GM12878 (cell line): Measurements from ENCODE around the gene TSSC4. TPM values are rescaled to one million over a fixed set of nuclear protein-coding genes. Genes with fewer than 3 reads are reported as not detected.

Source experiments
- ATAC-seq: fragments of 200-7000 bp; cut with Tn5 transposase; 3 replicates; pipeline ENCODE4 v1.9.1; 2020; ENCODE audit warnings: mild to moderate bottlenecking, moderate library complexity
- BruUV-seq: library from RNA; stranded (reverse); fragments of 400-500 nt; replicated peaks from 2 replicates; lab custom pipeline; 2021; lab: Mats Ljungman, UMichigan
- CTCF ChIA-PET: fragments of 300-600 bp; sonication (Branson Sonifier 250); formaldehyde crosslinking; extraction: SDS; loops from one replicate; lab custom pipeline; 2021; ENCODE audit warnings: inconsistent platforms; lab: Yijun Ruan, JAX
- POLR2A ChIA-PET: fragments of 350-600 bp; formaldehyde crosslinking; extraction: SDS; loops from one replicate; lab custom pipeline; 2021; ENCODE audit warnings: inconsistent platforms; lab: Charles Lee
- RAD21 ChIA-PET: fragments of 300-600 bp; sonication (Branson Sonifier 250); formaldehyde crosslinking; loops from one replicate; lab custom pipeline; 2023; ENCODE audit warnings: antibody characterized with exemption; ENCODE audit not compliant: unreplicated experiment; lab: Charles Lee
- SMC1A ChIA-PET: fragments of 300-600 bp; sonication (Branson Sonifier 250); formaldehyde crosslinking; loops from one replicate; lab custom pipeline; 2023; ENCODE audit not compliant: unreplicated experiment, uncharacterized antibody; lab: Charles Lee
- DNase-seq: peaks from one replicate; pipeline ENCODE4 v3.0.0-alpha.2; 2011; ENCODE audit warnings: low read depth, low spot score
- FAIRE-seq: peaks from 3 replicates; lab custom pipeline; 2011; peaks lifted over from hg19 to GRCh38; lab: Jason Lieb, UNC
- H2AFZ ChIP-seq: 2 replicates; pipeline ENCODE4 v1.6.0; 2011; ENCODE audit warnings: low read depth, low read length, control low read depth; ENCODE audit not compliant: control insufficient read depth
- H3K27ac ChIP-seq: 2 replicates; pipeline ENCODE4 v1.5.1; 2011; ENCODE audit warnings: control low read depth; ENCODE audit not compliant: control insufficient read depth, insufficient read depth
- H3K27me3 ChIP-seq, 2 experiments: replicated peaks in 1 of 2; 2 replicates each; pipeline versions ENCODE4 v1.6.0 to v1.6.1; 2011; ENCODE audit warnings: low read length in 1 of 2; ENCODE audit not compliant: control insufficient read depth in 2 of 2, insufficient read depth in 2 of 2
- H3K36me3 ChIP-seq, 2 experiments: 2 replicates each; pipeline ENCODE4 v1.5.1; 2011; ENCODE audit warnings: low read length in 1 of 2; ENCODE audit not compliant: control insufficient read depth in 2 of 2, insufficient read depth in 2 of 2
- H3K4me1 ChIP-seq: 2 replicates; pipeline ENCODE4 v1.6.1; 2011; ENCODE audit warnings: mild to moderate bottlenecking, low read length, moderate library complexity, mixed read lengths; ENCODE audit not compliant: control insufficient read depth, insufficient read depth
- H3K4me2 ChIP-seq: 2 replicates; pipeline ENCODE4 v1.6.0; 2011; ENCODE audit warnings: control low read depth; ENCODE audit not compliant: control insufficient read depth, insufficient read depth
- H3K4me3 ChIP-seq: fragments of 200-600 bp; sonication (generic); 2 replicates; pipeline ENCODE4 v1.5.1; 2016
- H3K79me2 ChIP-seq: 2 replicates; pipeline ENCODE4 v1.6.0; 2011; ENCODE audit warnings: low read length; ENCODE audit not compliant: control insufficient read depth, insufficient read depth
- H3K9ac ChIP-seq: 2 replicates; pipeline ENCODE4 v1.8.0; 2011; ENCODE audit warnings: low read length, control low read depth, mixed read lengths; ENCODE audit not compliant: control insufficient read depth, insufficient read depth
- H3K9me3 ChIP-seq: replicated peaks from 3 replicates; pipeline ENCODE4 v1.5.1; 2011; ENCODE audit warnings: mild to moderate bottlenecking, low read length; ENCODE audit not compliant: control insufficient read depth, insufficient read depth
- H4K20me1 ChIP-seq: 2 replicates; pipeline ENCODE4 v1.6.0; 2011; ENCODE audit not compliant: control insufficient read depth, insufficient read depth
- CTCF ChIP-seq, 3 experiments: IDR thresholded peaks in 2 of 3; conservative IDR thresholded peaks in 1 of 3; 2 replicates each; pipeline ENCODE4 v1.5.1; 2011; ENCODE audit warnings: low read depth in 3 of 3, low read length in 3 of 3, mild to moderate bottlenecking in 3 of 3, control low read depth in 2 of 3, moderate library complexity in 2 of 3, inconsistent platforms in 1 of 3, mixed read lengths in 1 of 3; ENCODE audit not compliant: control insufficient read depth in 2 of 3, insufficient read depth in 1 of 3; ENCODE audit errors: extremely low read depth in 1 of 3
- HDGF ChIP-seq: fragments of 450-650 bp; IDR thresholded peaks from 2 replicates; pipeline ENCODE4 v1.6.1; 2016; ENCODE audit warnings: antibody characterized with exemption
- NBN ChIP-seq: fragments of 450-650 bp; IDR thresholded peaks from 2 replicates; pipeline ENCODE4 v1.6.1; 2016
- POLR2AphosphoS2 ChIP-seq: IDR thresholded peaks from 2 replicates; pipeline ENCODE4 v1.6.1; 2011; ENCODE audit warnings: low read depth, mild to moderate bottlenecking, low read length, improper control_type of control experiment, moderate library complexity
- WGBS: methylation state at CpG from one replicate; pipeline ENCODE4 v1.1.6; 2016; ENCODE audit warnings: low lambda C conversion rate; ENCODE audit not compliant: insufficient replicate concordance, insufficient coverage; ENCODE audit errors: missing lambda C conversion rate; 5-methylcytosine and 5-hydroxymethylcytosine counted together
- in situ Hi-C: fragments of 300-500 bp; cut with MboI; formaldehyde crosslinking; loops from 9 replicates; pipeline ENCODE4 v1.14.3; 2018; ENCODE audit warnings: mixed read lengths
- intact Hi-C: fragments of 100-400 bp; cut with micrococcal nuclease; formaldehyde crosslinking; loops from one replicate; pipeline ENCODE4 v1.14.2; 2022; ENCODE audit not compliant: unreplicated experiment
- polyA plus RNA-seq, 11 experiments: library from polyadenylated mRNA; depleted of rRNA in 4 of 11; unstranded in 6 of 11; stranded (reverse) in 5 of 11; fragments of >200 nt; fragmentation: Nextera tagmentation in 4 of 11; fragmentation: Illumina TruSeq in 1 of 11; extraction: Ambion mirVana in 4 of 11; extraction: Trizol in 1 of 11; gene quantifications; 1 replicate in 1 of 11; 2 replicates in 10 of 11; pipeline versions ENCODE4 v1.2.1 to v1.2.3, GENCODE V29; 2011 to 2016; ENCODE audit warnings: inconsistent platforms in 2 of 11, missing spikeins in 2 of 11, low read depth in 1 of 11
- total RNA-seq, 4 experiments: library from RNA; depleted of rRNA in 3 of 4; stranded (reverse); fragments of >200 nt in 3 of 4; fragmentation: Illumina TruSeq in 1 of 4; extraction: Trizol in 1 of 4; gene quantifications; 2 replicates each; pipeline versions ENCODE4 v1.2.1 to v1.2.3, GENCODE V29; 2013 to 2021

Gene TSSC4
- total and polyA plus RNA-seq, 10 of the 15 experiments (the other 5 are each of a cell fraction or from before 2014, with no cell fraction given), result 0.69 to 70.1 (median 25.7) TPM

- Histone ChIP-seq H3K4me3 (peak overlapping the region; percentile 83), H3K9ac (peak overlapping the region; percentile 69), H3K4me1 (peaks cover 89% of the 10 kb centered on the region), H3K4me2 (peak overlapping the region; percentile 98), H3K27ac (peak overlapping the region; percentile 74), H3K79me2 (peaks cover 90% of the 10 kb centered on the region), H2AFZ (no peak overlapping the region), H3K9me3 (no peaks in the 10 kb centered on the region; the same call in 2 of the 3 replicates), H3K27me3 (no peaks in the 10 kb centered on the region), H4K20me1 (peaks cover 5% of the 10 kb centered on the region), H3K36me3 (peaks cover 0 to 3% of the 10 kb centered on the region in 2 experiments; a peak in 3 of 4 replicates)
- RAD21 ChIA-PET, result interaction anchor here (2.4 kb wide), 1 partner anchor 79 kb away, joined by 6 read pairs; no protein-coding TSS in a partner anchor
- peak; percentile 46; the same call in 1 of the 2 replicates for TF ChIP-seq HDGF
- no peak for TF ChIP-seq CTCF (IDR thresholded peaks at IDR 0.05 in 2 of 3, conservative IDR thresholded peaks at IDR 0.05 in 1 of 3; ENCODE audit: control insufficient read depth in 2 of 3, extremely low read depth in 1 of 3, insufficient read depth in 1 of 3, low read depth in 3 of 3, low read length in 3 of 3)
- 0 out of 2 replicates have a peak, but pooled peaks have one; percentile 13 for TF ChIP-seq NBN
- TF ChIP-seq POLR2AphosphoS2, result 0 out of 2 replicates have a peak, but pooled peaks have one; percentile 28
- FAIRE-seq (peak; percentile 52), DNase-seq (peak; percentile 39), ATAC-seq (peak; percentile 44)
- in situ Hi-C loops (loop anchor here (5.0 to 25.0 kb wide), 2 partner anchors 532 to 1572 kb away; partner anchors contain the start of genes LSP1, PIDD1, PNPLA2 and RPLP2), intact Hi-C loops (loop anchor here (5.0 kb wide), 1 partner anchor 532 kb away; the partner anchor contains the start of gene LSP1)
- CTCF ChIA-PET, result interaction anchor here (1.4 to 2.1 kb wide), 2 partner anchors 16 to 78 kb away, joined by 4 to 11 read pairs; partner anchors contain the start of gene TSSC4
- POLR2A ChIA-PET, result interaction anchor here (0.8 kb wide), 1 partner anchor 16 kb away, joined by 10 read pairs; the partner anchor contains the start of gene TSSC4
- BruUV-seq, result no TSS peak
- 10% methylated on average over 19 of the region's 33 CpGs for WGBS
- SMC1A ChIA-PET, result no interaction called here
Measured at GRCh38 chr11:2383852-2384804, 16.4 kb upstream of the TSSC4 start.
